ENCODE results near the gene CRYZ. TPM values are rescaled to one million over a fixed set of nuclear protein-coding genes. Genes with fewer than 3 reads are reported as not detected.

The CRYZ gene
- total RNA-seq, 6 experiments from 2014 or later: 127 to 177 (median 150) TPM

DNA sequence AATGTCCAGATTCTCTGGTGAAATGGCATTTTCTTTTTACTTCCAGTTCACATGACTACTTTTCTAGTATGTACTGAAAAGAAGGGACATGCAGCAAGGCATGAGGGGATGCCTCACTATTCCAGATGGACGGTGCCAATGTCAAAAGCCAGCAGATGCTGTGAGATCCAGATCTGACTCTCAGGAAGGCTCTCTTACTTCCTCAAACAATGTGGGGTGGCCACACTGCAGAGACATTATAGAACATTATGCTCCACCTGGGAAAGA, 17.7 kb downstream of the CRYZ start:
- ATAC-seq (no peak), DNase-seq (no peak)
- H3K27me3 ChIP-seq: no peaks in the 10 kb centered on the region
- TF ChIP-seq POLR2A (IDR thresholded peaks at IDR 0.05): no peak
- TF ChIP-seq, protein P1, sequence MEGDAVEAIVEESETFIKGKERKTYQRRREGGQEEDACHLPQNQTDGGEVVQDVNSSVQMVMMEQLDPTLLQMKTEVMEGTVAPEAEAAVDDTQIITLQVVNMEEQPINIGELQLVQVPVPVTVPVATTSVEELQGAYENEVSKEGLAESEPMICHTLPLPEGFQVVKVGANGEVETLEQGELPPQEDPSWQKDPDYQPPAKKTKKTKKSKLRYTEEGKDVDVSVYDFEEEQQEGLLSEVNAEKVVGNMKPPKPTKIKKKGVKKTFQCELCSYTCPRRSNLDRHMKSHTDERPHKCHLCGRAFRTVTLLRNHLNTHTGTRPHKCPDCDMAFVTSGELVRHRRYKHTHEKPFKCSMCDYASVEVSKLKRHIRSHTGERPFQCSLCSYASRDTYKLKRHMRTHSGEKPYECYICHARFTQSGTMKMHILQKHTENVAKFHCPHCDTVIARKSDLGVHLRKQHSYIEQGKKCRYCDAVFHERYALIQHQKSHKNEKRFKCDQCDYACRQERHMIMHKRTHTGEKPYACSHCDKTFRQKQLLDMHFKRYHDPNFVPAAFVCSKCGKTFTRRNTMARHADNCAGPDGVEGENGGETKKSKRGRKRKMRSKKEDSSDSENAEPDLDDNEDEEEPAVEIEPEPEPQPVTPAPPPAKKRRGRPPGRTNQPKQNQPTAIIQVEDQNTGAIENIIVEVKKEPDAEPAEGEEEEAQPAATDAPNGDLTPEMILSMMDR (IDR thresholded peaks at IDR 0.05): no peak
- H3K4me3 ChIP-seq: no peak overlapping the region
- H3K9me3 ChIP-seq: no peaks in the 10 kb centered on the region
- intact Hi-C loops (cut with DNase I): no loop called here
- WGBS (ENCODE audit: insufficient coverage, low coverage, low lambda C conversion rate, missing lambda C conversion rate): 75% methylated on average over 1 of the region's 1 CpG
- H3K27ac ChIP-seq: no peak overlapping the region
- H3K4me1 ChIP-seq: no peaks in the 10 kb centered on the region
- peaks cover 0 to 97% (median 15%) of the 10 kb centered on the region in 4 donors for H3K36me3 ChIP-seq

DNA sequence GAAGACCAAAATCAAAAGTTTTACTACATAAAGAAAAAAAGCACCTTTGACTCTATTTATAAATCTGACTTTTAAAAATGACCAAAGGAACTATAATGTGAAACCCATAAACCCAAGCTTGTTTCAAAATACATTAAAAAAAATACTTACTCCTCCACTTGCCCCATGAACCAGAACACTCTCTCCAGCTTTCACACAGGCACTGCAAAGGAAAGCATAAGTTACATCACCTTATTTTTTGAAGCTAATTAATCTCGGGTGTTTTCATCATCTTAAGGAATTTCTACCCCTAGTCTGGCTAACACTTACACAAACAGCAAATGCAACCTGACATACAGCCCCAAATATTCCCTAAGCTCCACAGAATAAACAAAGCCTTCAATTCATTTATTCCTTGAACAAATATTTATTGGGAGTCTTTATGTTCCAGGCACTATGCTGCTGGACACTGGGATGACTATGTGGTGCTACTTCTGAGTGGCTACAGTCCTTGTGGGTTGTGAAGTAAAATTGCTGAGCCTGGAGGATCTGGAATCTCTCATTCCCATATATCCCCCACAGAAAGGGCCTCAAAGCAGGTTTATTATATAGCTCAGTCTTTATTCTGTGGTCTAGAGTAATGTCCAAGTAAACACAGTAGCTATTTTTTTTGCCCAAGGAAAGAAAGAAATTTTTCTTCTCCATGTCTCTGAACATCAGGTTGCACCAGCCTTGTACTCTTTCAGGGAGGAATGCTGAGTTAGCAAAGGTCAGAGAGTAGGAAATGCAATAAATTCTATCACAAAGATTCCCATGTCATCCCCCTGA, 18.2 kb downstream of the CRYZ start:
- ATAC-seq (no peak), DNase-seq (no peak)
- Histone ChIP-seq H3K27ac (no peak overlapping the region), H3K36me3 (peaks cover 0 to 97% (median 18%) of the 10 kb centered on the region in 4 donors), H3K27me3 (no peaks in the 10 kb centered on the region), H3K4me3 (no peak overlapping the region), H3K4me1 (no peaks in the 10 kb centered on the region), H3K9me3 (no peaks in the 10 kb centered on the region)
- TF ChIP-seq POLR2A (IDR thresholded peaks at IDR 0.05): no peak
- TF ChIP-seq, protein P1 (IDR thresholded peaks at IDR 0.05): no peak
- 75% methylated on average over 1 of the region's 1 CpG for WGBS (ENCODE audit: insufficient coverage, low coverage, low lambda C conversion rate, missing lambda C conversion rate)
- intact Hi-C loops (cut with DNase I): no loop called here

DNA sequence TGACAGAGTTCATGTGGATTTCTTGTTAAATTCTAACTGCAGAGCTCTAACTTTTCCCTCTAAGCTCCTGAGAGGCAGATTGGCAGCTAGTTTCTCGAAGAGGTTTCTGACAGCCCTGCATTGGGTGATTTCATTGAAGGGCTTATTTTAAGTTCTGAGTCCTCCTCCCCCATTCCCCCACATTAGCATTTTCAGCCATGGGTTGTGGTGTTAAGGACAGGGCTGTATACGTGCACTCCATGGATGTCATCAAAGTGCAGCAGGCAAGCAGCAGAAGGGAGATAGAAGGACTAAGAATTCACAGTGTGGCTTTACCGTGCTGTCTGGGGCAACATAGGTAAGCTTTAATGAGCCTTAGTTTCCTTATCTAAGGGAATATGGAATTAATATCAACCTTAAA, 19.0 kb downstream of the CRYZ start:
- peaks cover 2 to 97% (median 22%) of the 10 kb centered on the region in 4 donors for H3K36me3 ChIP-seq
- no peak overlapping the region for H3K4me3 ChIP-seq
- no peak overlapping the region for H3K27ac ChIP-seq
- intact Hi-C loops (cut with DNase I): no loop called here
- WGBS (ENCODE audit: insufficient coverage, low coverage, low lambda C conversion rate, missing lambda C conversion rate): 92% methylated on average over 3 of the region's 3 CpGs
- no peak for ATAC-seq
- no peaks in the 10 kb centered on the region for H3K4me1 ChIP-seq
- DNase-seq: no peak
- no peaks in the 10 kb centered on the region for H3K27me3 ChIP-seq
- TF ChIP-seq, protein P1 (IDR thresholded peaks at IDR 0.05): no peak
- no peak for TF ChIP-seq POLR2A (IDR thresholded peaks at IDR 0.05)
- no peaks in the 10 kb centered on the region for H3K9me3 ChIP-seq

DNA sequence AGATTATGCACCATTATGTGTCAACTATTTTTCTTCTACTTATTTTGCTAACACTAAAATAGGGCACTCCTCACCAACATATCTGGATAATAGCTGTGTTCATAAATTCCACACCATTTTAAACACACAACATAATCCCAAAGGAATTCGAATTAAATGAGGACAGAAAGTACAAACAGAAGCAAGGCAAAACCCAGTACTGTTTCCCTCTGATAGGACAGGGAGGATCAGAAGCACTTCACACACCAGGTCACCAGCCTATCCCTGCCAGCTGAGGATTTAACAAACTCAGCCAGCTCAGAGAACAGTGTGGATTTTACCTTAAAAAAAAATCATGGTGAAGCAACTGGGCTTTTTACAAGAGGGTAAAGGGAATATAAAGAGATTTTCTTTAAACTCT, 20.0 kb downstream of the CRYZ start:
- intact Hi-C loops (cut with DNase I): no loop called here
- Histone ChIP-seq H3K9me3 (no peaks in the 10 kb centered on the region), H3K4me3 (no peak overlapping the region), H3K4me1 (no peaks in the 10 kb centered on the region), H3K27ac (no peak overlapping the region), H3K36me3 (peaks cover 2 to 96% (median 26%) of the 10 kb centered on the region in 4 donors), H3K27me3 (no peaks in the 10 kb centered on the region)
- ATAC-seq (no peak), DNase-seq (no peak)
- TF ChIP-seq, protein P1 (IDR thresholded peaks at IDR 0.05): no peak
- TF ChIP-seq POLR2A (IDR thresholded peaks at IDR 0.05): no peak
- 56% methylated on average over 1 of the region's 1 CpG for WGBS (ENCODE audit: insufficient coverage, low coverage, low lambda C conversion rate, missing lambda C conversion rate)
